Mesenchymal stem cell (in vitro differentiated cells and primary cell): ENCODE results near the gene FOXN1.

Experiments used
- DNase-seq: peaks from one replicate; pipeline ENCODE4 v3.0.0-alpha.2; 2013
- H2AFZ ChIP-seq: one replicate; pipeline ENCODE4 v1.6.1; 2013; ENCODE audit warnings: low read depth, mild to moderate bottlenecking, control low read depth, inconsistent platforms, low read length, moderate library complexity
- H2AK5ac ChIP-seq: 2 replicates; pipeline ENCODE4 v1.6.1; 2013; ENCODE audit warnings: low read length, moderate library complexity, mild to moderate bottlenecking, inconsistent platforms; ENCODE audit not compliant: severe bottlenecking
- H2BK120ac ChIP-seq: one replicate; pipeline ENCODE4 v1.6.1; 2013; ENCODE audit warnings: low read depth, mild to moderate bottlenecking, inconsistent platforms, low read length, moderate library complexity
- H2BK12ac ChIP-seq, 2 experiments: one replicate each; pipeline ENCODE4 v1.6.1; 2013; ENCODE audit warnings: inconsistent platforms in 2 of 2, low read length in 2 of 2, mild to moderate bottlenecking in 2 of 2, moderate library complexity in 2 of 2, control low read depth in 1 of 2
- H2BK15ac ChIP-seq: one replicate; pipeline ENCODE4 v1.6.1; 2013; ENCODE audit warnings: mild to moderate bottlenecking, low read depth, inconsistent platforms; ENCODE audit not compliant: poor library complexity, severe bottlenecking
- H2BK5ac ChIP-seq: 2 replicates; pipeline ENCODE4 v1.6.1; 2013; ENCODE audit warnings: low read depth, mild to moderate bottlenecking, low read length, control low read depth, inconsistent platforms; ENCODE audit not compliant: poor library complexity, severe bottlenecking
- H3K14ac ChIP-seq, 2 experiments: one replicate each; pipeline ENCODE4 v1.6.1; 2013; ENCODE audit warnings: inconsistent platforms in 2 of 2, low read length in 2 of 2, control low read depth in 1 of 2, mild to moderate bottlenecking in 1 of 2, moderate library complexity in 1 of 2
- H3K18ac ChIP-seq, 2 experiments: one replicate each; pipeline ENCODE4 v1.6.1; 2013; ENCODE audit warnings: inconsistent platforms in 2 of 2, low read length in 2 of 2, control low read depth in 1 of 2, low read depth in 1 of 2, mild to moderate bottlenecking in 1 of 2
- H3K23ac ChIP-seq, 2 experiments: one replicate each; pipeline ENCODE4 v1.6.1; 2013; ENCODE audit warnings: inconsistent platforms in 2 of 2, low read length in 2 of 2, mild to moderate bottlenecking in 2 of 2, moderate library complexity in 2 of 2, control low read depth in 1 of 2
- H3K27ac ChIP-seq: 2 replicates; pipeline ENCODE4 v1.5.1; 2013; ENCODE audit warnings: mild to moderate bottlenecking, moderate library complexity, low read length, control low read depth, inconsistent platforms; ENCODE audit not compliant: poor library complexity, severe bottlenecking
- H3K27me3 ChIP-seq, 2 experiments: 2 replicates each; pipeline versions ENCODE4 v1.6.1 to v1.7.0; 2013; ENCODE audit warnings: low read length in 2 of 2, mild to moderate bottlenecking in 2 of 2, moderate library complexity in 2 of 2, control low read depth in 1 of 2, inconsistent platforms in 1 of 2; ENCODE audit not compliant: control insufficient read depth in 1 of 2, insufficient read depth in 1 of 2
- H3K36me3 ChIP-seq, 2 experiments: 2 replicates each; pipeline versions ENCODE4 v1.6.1 to v1.7.0; 2013; ENCODE audit warnings: low read length in 2 of 2, control low read depth in 1 of 2, inconsistent platforms in 1 of 2, low read depth in 1 of 2, mild to moderate bottlenecking in 1 of 2; ENCODE audit not compliant: insufficient read depth in 2 of 2, control insufficient read depth in 1 of 2
- H3K4ac ChIP-seq, 2 experiments: one replicate each; pipeline ENCODE4 v1.6.1; 2013; ENCODE audit warnings: inconsistent platforms in 2 of 2, low read length in 2 of 2, mild to moderate bottlenecking in 2 of 2, moderate library complexity in 2 of 2, control low read depth in 1 of 2, low read depth in 1 of 2
- H3K4me1 ChIP-seq: 2 replicates; pipeline ENCODE4 v1.6.1; 2013; ENCODE audit warnings: low read depth, low read length, control low read depth; ENCODE audit not compliant: control insufficient read depth, insufficient read depth
- H3K4me2 ChIP-seq: 2 replicates; pipeline ENCODE4 v1.6.1; 2013; ENCODE audit warnings: low read length, mild to moderate bottlenecking, inconsistent platforms; ENCODE audit not compliant: poor library complexity, severe bottlenecking
- H3K4me3 ChIP-seq, 2 experiments: 2 replicates each; pipeline versions ENCODE4 v1.5.1 to v1.7.0; 2013; ENCODE audit warnings: low read length in 2 of 2, mild to moderate bottlenecking in 2 of 2, control low read depth in 1 of 2, low read depth in 1 of 2; ENCODE audit not compliant: insufficient read depth in 1 of 2
- H3K79me1 ChIP-seq: replicated peaks from 2 replicates; pipeline ENCODE4 v1.6.1; 2013; ENCODE audit warnings: mild to moderate bottlenecking, control low read depth, low read length, inconsistent platforms; ENCODE audit not compliant: poor library complexity, severe bottlenecking
- H3K9ac ChIP-seq: 2 replicates; pipeline ENCODE4 v1.7.0; 2013; ENCODE audit warnings: mild to moderate bottlenecking, low read length, moderate library complexity
- H3K9me3 ChIP-seq: 2 replicates; pipeline ENCODE4 v1.7.0; 2013; ENCODE audit warnings: mild to moderate bottlenecking, low read length; ENCODE audit not compliant: control insufficient read depth
- H4K8ac ChIP-seq: one replicate; pipeline ENCODE4 v1.6.1; 2013; ENCODE audit warnings: inconsistent platforms, mild to moderate bottlenecking, low read length, moderate library complexity
- H4K91ac ChIP-seq: one replicate; pipeline ENCODE4 v1.6.1; 2013; ENCODE audit warnings: mild to moderate bottlenecking, low read length, inconsistent platforms
- WGBS: methylation state at CpG from one replicate; pipeline ENCODE4 v1.1.7; 2013; ENCODE audit warnings: mixed read lengths; 5-methylcytosine and 5-hydroxymethylcytosine counted together

Gene FOXN1

GRCh38 chr17:28468781-28469180 is 37.4 kb upstream of the FOXN1 start:
- Histone ChIP-seq H3K4me2 (no peak overlapping the region), H3K4ac (no peak overlapping the region)

GRCh38 chr17:28469376-28469775 is 36.8 kb upstream of the FOXN1 start:
- H3K9ac ChIP-seq: no peak overlapping the region

More at GRCh38 chr17:28468781-28469180, 37.4 kb upstream of the FOXN1 start:
- no peaks in the 10 kb centered on the region for H3K4me1 ChIP-seq
- H3K9ac ChIP-seq: no peak overlapping the region
- H2BK12ac ChIP-seq: no peak overlapping the region
- H3K36me3 ChIP-seq: no peaks in the 10 kb centered on the region
- no peak overlapping the region for H2AFZ ChIP-seq
- no peak overlapping the region for H2AK5ac ChIP-seq
- H2BK5ac ChIP-seq: no peak overlapping the region
- H3K18ac ChIP-seq: no peak overlapping the region
- no peak overlapping the region for H3K4me3 ChIP-seq
- no peak for DNase-seq
- H2BK15ac ChIP-seq: no peak overlapping the region
- no peak overlapping the region for H3K23ac ChIP-seq
- no peak overlapping the region for H2BK120ac ChIP-seq
- no peaks in the 10 kb centered on the region for H3K79me1 ChIP-seq
- no peaks in the 10 kb centered on the region for H3K9me3 ChIP-seq
- H3K27ac ChIP-seq: no peak overlapping the region
- no peak overlapping the region for H4K91ac ChIP-seq
- H3K27me3 ChIP-seq: peaks cover 56 to 64% of the 10 kb centered on the region in 2 experiments
- H3K14ac ChIP-seq: no peak overlapping the region
- no peak overlapping the region for H4K8ac ChIP-seq

GRCh38 chr17:28470266-28470913 is 35.8 kb upstream of the FOXN1 start:
- Histone ChIP-seq H3K9me3 (no peaks in the 10 kb centered on the region), H2AK5ac (no peak overlapping the region), H3K27ac (no peak overlapping the region), H3K4me1 (no peaks in the 10 kb centered on the region), H3K27me3 (peaks cover 63 to 68% of the 10 kb centered on the region in 2 experiments), H3K23ac (no peak overlapping the region), H2AFZ (no peak overlapping the region), H2BK120ac (no peak overlapping the region), H3K4me2 (no peak overlapping the region), H4K91ac (no peak overlapping the region), H3K18ac (no peak overlapping the region), H3K36me3 (no peaks in the 10 kb centered on the region), H3K4me3 (no peak overlapping the region), H3K4ac (no peak overlapping the region), H3K14ac (no peak overlapping the region), H2BK15ac (no peak overlapping the region), H2BK12ac (no peak overlapping the region), H4K8ac (no peak overlapping the region), H3K9ac (no peak overlapping the region), H3K79me1 (no peaks in the 10 kb centered on the region), H2BK5ac (no peak overlapping the region)
- WGBS: 76% methylated on average over 6 of the region's 7 CpGs
- DNase-seq: no peak

More at GRCh38 chr17:28469376-28469775, 36.8 kb upstream of the FOXN1 start:
- Histone ChIP-seq H3K14ac (no peak overlapping the region), H3K36me3 (no peaks in the 10 kb centered on the region), H3K27ac (no peak overlapping the region), H3K9me3 (no peaks in the 10 kb centered on the region), H2BK5ac (no peak overlapping the region), H3K18ac (no peak overlapping the region), H3K4me3 (no peak overlapping the region), H3K4me1 (no peaks in the 10 kb centered on the region), H2BK12ac (no peak overlapping the region), H3K4me2 (no peak overlapping the region), H3K23ac (no peak overlapping the region), H4K8ac (no peak overlapping the region), H2AFZ (no peak overlapping the region), H2BK15ac (no peak overlapping the region), H2BK120ac (no peak overlapping the region), H3K27me3 (peaks cover 60 to 68% of the 10 kb centered on the region in 2 experiments), H2AK5ac (no peak overlapping the region), H3K79me1 (no peaks in the 10 kb centered on the region), H4K91ac (no peak overlapping the region), H3K4ac (no peak overlapping the region)
- no peak for DNase-seq
- WGBS: 85% methylated on average over 8 of the region's 8 CpGs

GRCh38 chr17:28470914-28471366 is 35.2 kb upstream of the FOXN1 start:
- H4K91ac ChIP-seq: no peak overlapping the region
- no peak overlapping the region for H3K4me3 ChIP-seq
- no peak overlapping the region for H3K4ac ChIP-seq
- no peaks in the 10 kb centered on the region for H3K36me3 ChIP-seq
- H2BK15ac ChIP-seq: no peak overlapping the region
- 88% methylated on average over 2 of the region's 3 CpGs for WGBS
- H3K23ac ChIP-seq: no peak overlapping the region
- no peak overlapping the region for H2AK5ac ChIP-seq
- no peaks in the 10 kb centered on the region for H3K79me1 ChIP-seq
- H3K18ac ChIP-seq: no peak overlapping the region
- no peak overlapping the region for H3K14ac ChIP-seq
- peaks cover 64 to 68% of the 10 kb centered on the region in 2 experiments for H3K27me3 ChIP-seq
- H3K9me3 ChIP-seq: no peaks in the 10 kb centered on the region
- no peak overlapping the region for H3K27ac ChIP-seq
- H3K4me2 ChIP-seq: no peak overlapping the region
- H3K4me1 ChIP-seq: no peaks in the 10 kb centered on the region
- H2BK12ac ChIP-seq: no peak overlapping the region
- no peak overlapping the region for H2AFZ ChIP-seq
- H3K9ac ChIP-seq: no peak overlapping the region
- no peak overlapping the region for H4K8ac ChIP-seq
- H2BK5ac ChIP-seq: no peak overlapping the region
- H2BK120ac ChIP-seq: no peak overlapping the region
- DNase-seq: no peak
